A549 (cell line): Measurements from ENCODE around the gene NUFIP2. TPM values are rescaled to one million over a fixed set of nuclear protein-coding genes. Genes with fewer than 3 reads are reported as not detected.

ENCODE experiments used
- ATAC-seq, 2 experiments: fragments of 200-7000 bp in 1 of 2; fragments of >200 bp in 1 of 2; cut with Nextera tagmentation in 1 of 2; cut with Tn5 transposase in 1 of 2; 3 replicates each; pipeline versions ENCODE4 v1.8.0 to v1.9.1; 2018 to 2020; ENCODE audit warnings: mild to moderate bottlenecking in 1 of 2, moderate library complexity in 1 of 2
- CTCF ChIA-PET: fragments of 300-600 bp; sonication (Branson Sonifier 250); formaldehyde crosslinking; extraction: SDS; loops from one replicate; lab custom pipeline; 2021; ENCODE audit warnings: antibody characterized with exemption, inconsistent platforms; lab: Yijun Ruan, JAX
- POLR2A ChIA-PET: fragments of 350-600 bp; formaldehyde crosslinking; extraction: SDS; loops from one replicate; lab custom pipeline; 2021; ENCODE audit warnings: antibody characterized with exemption, inconsistent platforms; lab: Yijun Ruan, JAX
- DNase-seq, 2 experiments: peaks; one replicate each; pipeline versions ENCODE4 v3.0.0 to v3.0.0-alpha.2; 2011 to 2016; ENCODE audit warnings: low read depth in 1 of 2, low spot score in 1 of 2
- FAIRE-seq: peaks from 2 replicates; lab custom pipeline; 2011; peaks lifted over from hg19 to GRCh38; lab: Jason Lieb, UNC
- H3K27ac ChIP-seq, 2 experiments: fragments of >200 bp; sonication (Bioruptor Twin); formaldehyde crosslinking; 3 replicates each; pipeline ENCODE4 v1.5.1; 2016 to 2017
- H3K4me1 ChIP-seq: fragments of >200 bp; sonication (Bioruptor Twin); formaldehyde crosslinking; 3 replicates; pipeline ENCODE4 v1.6.1; 2016
- H3K4me2 ChIP-seq: fragments of >200 bp; sonication (Bioruptor Twin); formaldehyde crosslinking; 3 replicates; pipeline ENCODE4 v1.6.1; 2016
- H3K4me3 ChIP-seq: fragments of >200 bp; sonication (Bioruptor Twin); formaldehyde crosslinking; 3 replicates; pipeline ENCODE4 v1.5.1; 2016
- H3K9me3 ChIP-seq: fragments of >200 bp; sonication (Bioruptor Twin); formaldehyde crosslinking; 3 replicates; pipeline ENCODE4 v1.6.1; 2016
- CBX2 ChIP-seq: fragments of 200-600 bp; sonication (generic); IDR thresholded peaks from 2 replicates; pipeline ENCODE4 v1.6.1; 2016; ENCODE audit warnings: low read depth, mild to moderate bottlenecking, borderline replicate concordance
- CEBPB ChIP-seq, 2 experiments: fragments of >200 bp in 1 of 2; sonication (Bioruptor Twin) in 1 of 2; formaldehyde crosslinking in 1 of 2; IDR thresholded peaks; 2 replicates each; pipeline ENCODE4 v1.6.1; 2012 to 2016
- CTCF ChIP-seq: fragments of >200 bp; sonication (Bioruptor Twin); formaldehyde crosslinking; IDR thresholded peaks from 3 replicates; pipeline ENCODE4 v1.5.1; 2016
- ELK1 ChIP-seq: fragments of 150-350 bp; IDR thresholded peaks from 2 replicates; pipeline ENCODE4 v1.6.1; 2014; ENCODE audit warnings: low read depth, mild to moderate bottlenecking, low read length
- ESRRA ChIP-seq: fragments of 150-350 bp; IDR thresholded peaks from 2 replicates; pipeline ENCODE4 v1.6.1; 2014; ENCODE audit warnings: mild to moderate bottlenecking, low read length, borderline replicate concordance
- FOSB ChIP-seq: fragments of 250-450 bp; sonication (Bioruptor Pico); IDR thresholded peaks from 2 replicates; pipeline ENCODE4 v1.5.0; 2020; ENCODE audit warnings: mild to moderate bottlenecking, moderate library complexity
- FOSL2 ChIP-seq, 2 experiments: fragments of 450-650 bp in 1 of 2; fragments of >200 bp in 1 of 2; sonication (Bioruptor Twin) in 1 of 2; formaldehyde crosslinking; IDR thresholded peaks; 2 replicates each; pipeline versions ENCODE4 v1.5.0 to v1.6.1; 2016 to 2020; ENCODE audit warnings: mild to moderate bottlenecking in 1 of 2, moderate library complexity in 1 of 2
- FOXS1 ChIP-seq: fragments of 250-450 bp; sonication (Bioruptor Pico); IDR thresholded peaks from 2 replicates; pipeline ENCODE4 v1.5.0; 2020; ENCODE audit warnings: mild to moderate bottlenecking, moderate library complexity
- HEYL ChIP-seq: fragments of 250-450 bp; sonication (Bioruptor Pico); IDR thresholded peaks from 2 replicates; pipeline ENCODE4 v1.8.0; 2021; ENCODE audit warnings: mild to moderate bottlenecking, moderate library complexity
- HMGXB4 ChIP-seq: fragments of 250-450 bp; sonication (Bioruptor Pico); IDR thresholded peaks from 2 replicates; pipeline ENCODE4 v1.5.0; 2021; ENCODE audit warnings: mild to moderate bottlenecking, moderate library complexity, borderline replicate concordance
- HOXB13 ChIP-seq: fragments of 250-450 bp; sonication (Bioruptor Pico); IDR thresholded peaks from 2 replicates; pipeline ENCODE4 v1.5.0; 2020; ENCODE audit warnings: low read depth, mild to moderate bottlenecking, moderate library complexity
- KDM5A ChIP-seq: fragments of 200-600 bp; sonication (generic); IDR thresholded peaks from 2 replicates; pipeline ENCODE4 v1.6.1; 2016; ENCODE audit warnings: antibody characterized with exemption, mild to moderate bottlenecking
- MAFK ChIP-seq: fragments of 450-650 bp; IDR thresholded peaks from 2 replicates; pipeline ENCODE4 v1.6.1; 2014; ENCODE audit not compliant: partially characterized antibody
- MAX ChIP-seq: IDR thresholded peaks from 2 replicates; pipeline ENCODE4 v1.6.1; 2012
- MYC ChIP-seq: IDR thresholded peaks from 2 replicates; pipeline ENCODE4 v1.6.1; 2012; ENCODE audit warnings: mild to moderate bottlenecking, inconsistent platforms, low read length, improper control_type of control experiment, borderline replicate concordance
- PBX3 ChIP-seq: IDR thresholded peaks from 2 replicates; pipeline ENCODE4 v1.6.1; 2012
- POLR2AphosphoS2 ChIP-seq: conservative IDR thresholded peaks from 2 replicates; pipeline ENCODE4 v1.6.1; 2012; ENCODE audit warnings: low read length, improper control_type of control experiment, inconsistent platforms
- RAD21 ChIP-seq, 2 experiments: fragments of >200 bp in 1 of 2; sonication (Bioruptor Twin) in 1 of 2; formaldehyde crosslinking in 1 of 2; IDR thresholded peaks in 1 of 2; conservative IDR thresholded peaks in 1 of 2; 2 replicates in 1 of 2; 3 replicates in 1 of 2; pipeline ENCODE4 v1.6.1; 2012 to 2018; ENCODE audit warnings: inconsistent platforms in 1 of 2
- RARB ChIP-seq: fragments of 250-450 bp; sonication (Bioruptor Pico); IDR thresholded peaks from 2 replicates; pipeline ENCODE4 v1.8.0; 2021; ENCODE audit warnings: mild to moderate bottlenecking, moderate library complexity
- RCOR1 ChIP-seq: fragments of 150-350 bp; IDR thresholded peaks from 2 replicates; pipeline ENCODE4 v1.6.1; 2014; ENCODE audit warnings: antibody characterized with exemption, low read length, low read depth
- SMC3 ChIP-seq: fragments of >200 bp; sonication (Bioruptor Twin); formaldehyde crosslinking; IDR thresholded peaks from 3 replicates; pipeline ENCODE4 v1.6.1; 2018; ENCODE audit warnings: inconsistent platforms
- SREBF2 ChIP-seq: fragments of 450-650 bp; IDR thresholded peaks from 2 replicates; pipeline ENCODE4 v1.6.1; 2014; ENCODE audit warnings: mild to moderate bottlenecking, moderate library complexity
- TP53 ChIP-seq: fragments of 250-450 bp; sonication (Bioruptor Pico); IDR thresholded peaks from 2 replicates; pipeline ENCODE4 v1.5.0; 2021; ENCODE audit warnings: mild to moderate bottlenecking, moderate library complexity
- ZNF302 ChIP-seq: fragments of 250-450 bp; sonication (Bioruptor Pico); IDR thresholded peaks from 2 replicates; pipeline ENCODE4 v1.9.0; 2021; ENCODE audit warnings: inconsistent platforms, mild to moderate bottlenecking, moderate library complexity
- ZSCAN20 ChIP-seq: fragments of 250-450 bp; sonication (Bioruptor Pico); IDR thresholded peaks from 2 replicates; pipeline ENCODE4 v1.8.0; 2022; ENCODE audit warnings: mild to moderate bottlenecking, moderate library complexity
- WGBS: methylation state at CpG from one replicate; pipeline ENCODE4 v1.1.6; 2017; ENCODE audit errors: missing lambda C conversion rate; 5-methylcytosine and 5-hydroxymethylcytosine counted together
- polyA plus RNA-seq, 4 experiments: library from polyadenylated mRNA; depleted of rRNA in 3 of 4; stranded (reverse); fragments of >200 nt; fragmentation: RNase III in 1 of 4; extraction: RNeasy Plus Mini Kit Qiagen cat#74134 plus additional on column Dnase treatment in 1 of 4; gene quantifications; 2 replicates in 3 of 4; 3 replicates in 1 of 4; pipeline ENCODE4 v1.2.3, GENCODE V29; 2011 to 2017

The NUFIP2 gene
- polyA plus RNA-seq, 2 of the 4 experiments (the other 2 are of a cell fraction) = 29.4 to 33.1 TPM

- TF ChIP-seq CTCF (peak; percentile 93), ELK1 (no peak), MAFK (peak; percentile 27), SMC3 (peak; percentile 73), ESRRA (no peak), RCOR1 (no peak), FOXS1 (CRISPR knock-in tag) (no peak), CEBPB (IDR thresholded peaks at IDR 0.05) (peak; percentile 53 to 79; a peak in 3 of 4 replicates), RAD21 (conservative IDR thresholded peaks at IDR 0.05 in 1 of 2, IDR thresholded peaks at IDR 0.05 in 1 of 2) (peak; percentile 71 to 74)
- POLR2A ChIA-PET = interaction anchor here (0.6 to 1.0 kb wide), 9 partner anchors 34 to 174 kb away, joined by 3 to 8 read pairs (median 3); partner anchors contain the start of gene MYO18A
- H3K4me2 ChIP-seq = peak overlapping the region; percentile 97
- FAIRE-seq (peak; percentile 32), DNase-seq (peak; percentile 51 to 79), ATAC-seq (no peak)
- CTCF ChIA-PET = interaction anchor here (0.6 to 4.1 kb wide), 47 partner anchors 10 to 517 kb away, joined by 3 to 57 read pairs (median 4); partner anchors contain the start of genes CRYBA1 and MYO18A
- H3K9me3 ChIP-seq = no peaks in the 10 kb centered on the region
- peak overlapping the region; percentile 91 to 98; a peak in 5 of 6 replicates for H3K27ac ChIP-seq
- H3K4me1 ChIP-seq = peaks cover 32% of the 10 kb centered on the region
- peak overlapping the region; percentile 72 for H3K4me3 ChIP-seq
- WGBS = 4% methylated on average over 5 of the region's 5 CpGs
Measured at GRCh38 chr17:29291163-29291752, 2.7 kb downstream of the NUFIP2 start.

GRCh38 chr17:29289852-29290251 is 4.1 kb downstream of the NUFIP2 start:
- WGBS = 89% methylated on average over 9 of the region's 9 CpGs
- ChIA-PET POLR2A (no interaction called here), CTCF (interaction anchor here (0.8 to 4.1 kb wide), 17 partner anchors 12 to 247 kb away, joined by 3 to 57 read pairs (median 11); partner anchors contain the start of genes CRYBA1 and MYO18A)
- peak overlapping the region; percentile 97 for H3K4me2 ChIP-seq
- no peak for DNase-seq
- FAIRE-seq = no peak
- peaks cover 34% of the 10 kb centered on the region for H3K4me1 ChIP-seq
- no peaks in the 10 kb centered on the region for H3K9me3 ChIP-seq
- ATAC-seq = no peak
- TF ChIP-seq CTCF (no peak), KDM5A (no peak), FOSL2 (IDR thresholded peaks at IDR 0.05) (no peak), FOSL2 (CRISPR knock-in tag; IDR thresholded peaks at IDR 0.05) (no peak), MAX (no peak), ZSCAN20 (CRISPR knock-in tag) (no peak), POLR2AphosphoS2 (no peak), HOXB13 (CRISPR knock-in tag) (no peak), RARB (CRISPR knock-in tag) (no peak), ZNF302 (CRISPR knock-in tag) (no peak), SREBF2 (no peak), PBX3 (no peak), FOSB (no peak), HEYL (CRISPR knock-in tag) (no peak), TP53 (CRISPR knock-in tag) (no peak), SMC3 (no peak), MYC (no peak), HMGXB4 (CRISPR knock-in tag) (no peak), CBX2 (no peak), ESRRA (no peak)
- no peak overlapping the region for H3K27ac ChIP-seq
- peak overlapping the region; percentile 72; the same call in 1 of the 3 replicates for H3K4me3 ChIP-seq
